ENCODE data around the gene SERPINA9. TPM values are rescaled to one million over a fixed set of nuclear protein-coding genes. Genes with fewer than 3 reads are reported as not detected.
"Not testable (repeated sequence)": the region's sequence is repeated elsewhere in the genome, so short reads cannot be mapped to it uniquely, and the experiment has no call there.

Gene SERPINA9
- polyA plus RNA-seq, 1 donor, result not detected

- peak; percentile 46 for DNase-seq
These were observed 10.2 kb upstream of the SERPINA9 start for GRCh38 chr14:94485944-94486841.

- DNase-seq, result no peak
These were observed 8.5 kb upstream of the SERPINA9 start for GRCh38 chr14:94484481-94484880.

DNA sequence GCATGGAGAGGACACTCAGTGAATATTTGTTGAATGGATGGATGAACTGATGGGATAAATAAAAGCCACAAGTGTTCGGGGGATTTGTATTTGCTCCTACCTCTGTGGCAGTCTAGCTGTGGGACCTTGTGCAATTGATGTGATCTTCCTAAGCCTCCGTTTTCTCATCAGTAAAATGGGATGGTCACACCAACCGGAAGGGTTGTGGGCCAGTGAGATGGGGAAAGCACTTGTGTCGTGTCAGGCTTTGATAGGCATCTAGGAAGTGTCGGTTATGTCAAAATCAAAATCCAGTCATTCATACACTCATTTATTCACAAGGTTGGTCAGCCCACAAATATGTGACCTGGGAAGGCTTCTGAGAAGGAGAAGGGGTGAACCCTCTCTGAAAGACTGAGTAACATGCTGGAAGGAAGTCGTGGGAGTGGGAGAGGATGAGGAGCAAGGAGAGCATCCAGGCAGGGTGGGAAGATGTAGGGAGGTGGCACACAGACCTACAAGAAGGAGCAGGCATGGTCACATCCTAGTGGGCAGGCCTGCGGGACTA lies 7.8 kb upstream of the SERPINA9 start:
- DNase-seq, result no peak

DNA sequence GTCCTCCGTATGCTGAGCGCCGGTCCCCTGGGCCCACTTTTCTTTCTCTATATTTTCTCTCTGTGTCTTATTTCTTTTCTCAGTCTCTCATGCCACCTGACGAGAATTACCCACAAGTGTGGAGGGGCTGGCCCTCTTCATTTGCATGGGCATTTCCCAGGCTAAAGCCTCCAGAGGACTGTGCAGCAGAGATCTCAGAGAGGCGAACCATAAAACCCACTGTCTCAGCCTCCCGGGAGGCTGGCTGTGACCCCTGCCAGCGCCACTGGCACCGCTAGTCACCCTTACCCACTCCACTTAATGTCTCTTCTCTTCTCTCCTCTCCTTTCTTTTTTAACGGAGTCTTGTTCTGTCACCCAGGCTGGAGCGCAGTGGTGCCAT lies 7.1 kb upstream of the SERPINA9 start:
- DNase-seq, result no peak

DNA sequence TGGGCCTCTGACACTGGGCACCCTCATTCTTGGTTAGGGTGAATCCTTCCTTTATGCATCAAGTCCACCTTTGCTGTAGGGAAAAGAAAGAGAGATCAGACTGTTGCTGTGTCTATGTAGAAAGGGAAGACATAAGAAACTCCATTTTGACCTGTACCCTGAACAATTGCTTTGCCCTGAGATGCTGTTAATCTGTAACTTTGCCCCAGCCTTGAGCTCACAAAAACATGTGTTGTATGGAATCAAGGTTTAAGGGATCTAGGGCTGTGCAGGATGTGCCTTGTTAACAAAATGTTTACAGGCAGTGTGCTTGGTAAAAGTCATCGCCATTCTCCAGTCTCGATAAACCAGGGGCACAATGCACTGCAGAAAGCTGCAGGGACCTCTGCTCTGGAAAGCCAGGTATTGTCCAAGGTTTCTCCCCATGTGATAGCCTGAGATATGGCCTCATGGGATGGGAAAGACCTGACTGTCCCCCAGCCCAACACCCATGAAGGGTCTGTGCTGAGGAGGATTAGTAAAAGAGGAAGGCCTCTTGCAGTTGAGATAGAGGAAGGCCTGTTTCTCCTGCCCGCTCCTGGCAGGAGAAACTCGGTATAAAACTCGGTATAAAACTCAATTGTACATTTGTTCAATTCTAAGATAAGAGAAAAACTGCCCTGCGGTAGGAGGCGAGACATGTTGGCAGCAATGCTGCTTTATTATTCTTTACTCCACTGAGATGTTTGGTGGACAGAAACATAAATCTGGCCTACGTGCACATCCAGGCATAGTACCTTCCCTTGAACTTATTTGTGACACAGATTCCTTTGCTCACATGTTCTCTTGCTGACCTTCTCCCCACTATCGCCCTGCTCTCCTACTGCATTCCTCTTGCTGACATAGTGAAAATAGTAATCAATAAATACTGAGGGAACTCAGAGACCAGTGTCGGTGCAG lies 6.4 kb upstream of the SERPINA9 start:
- DNase-seq, result not testable (repeated sequence)

DNA sequence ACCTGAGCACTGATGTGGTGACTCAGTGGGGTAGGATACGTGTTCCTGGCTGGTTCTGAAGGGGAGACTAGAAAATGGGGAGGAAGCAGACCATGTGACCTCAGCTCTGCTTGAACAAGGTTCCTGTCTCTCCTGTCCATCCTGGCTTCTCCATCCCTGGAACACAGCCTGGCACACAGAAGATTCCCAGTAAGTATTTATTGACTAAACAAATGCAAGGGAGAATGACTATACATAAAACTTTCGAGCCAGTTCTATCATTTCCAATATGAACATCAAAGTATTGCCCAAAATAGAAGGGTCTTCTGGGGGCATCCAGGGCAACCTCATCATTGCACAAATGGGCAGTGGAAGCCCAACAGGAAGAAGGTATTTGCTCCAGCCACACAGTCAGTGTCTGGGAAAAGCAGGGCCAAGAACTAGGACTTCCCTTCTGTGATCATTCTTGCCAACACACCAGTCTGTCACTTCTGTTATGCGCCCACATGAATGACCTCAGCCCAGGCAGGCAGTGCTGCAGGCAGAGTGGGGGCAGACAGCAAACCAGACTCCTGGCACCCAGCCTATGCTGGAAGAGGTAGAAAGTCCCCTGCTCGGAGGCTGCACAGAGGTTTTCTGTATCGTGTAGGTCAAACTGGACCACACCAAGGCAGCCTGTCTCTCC lies 5.6 kb upstream of the SERPINA9 start:
- no peak for DNase-seq

GRCh38 chr14:94480809-94481208 lies 4.8 kb upstream of the SERPINA9 start:
- DNase-seq, result peak; percentile 36

GRCh38 chr14:94478420-94478819 lies 2.4 kb upstream of the SERPINA9 start:
- DNase-seq, result no peak

DNA sequence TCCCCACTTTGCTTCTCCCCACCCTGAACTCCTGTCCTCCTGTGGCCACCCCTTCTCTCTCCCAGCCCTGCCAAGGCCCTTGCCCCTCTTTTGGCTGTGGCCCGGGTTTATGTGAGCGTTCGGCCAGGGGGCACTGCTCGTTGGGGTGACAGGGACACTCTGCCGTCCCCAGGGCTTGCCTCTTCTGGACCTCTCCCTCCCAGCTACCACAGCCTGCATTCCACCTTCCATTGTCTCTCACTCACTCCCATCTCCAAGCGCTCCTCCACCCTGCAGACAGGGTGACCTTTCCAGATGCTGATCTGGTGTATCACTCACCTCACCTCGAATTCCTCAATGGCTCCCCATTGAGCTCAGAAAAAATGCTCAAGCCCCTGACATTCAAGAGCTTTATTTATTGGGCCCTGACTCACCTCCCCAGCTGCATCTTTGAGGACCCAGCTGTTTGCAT lies 1.4 kb downstream of the SERPINA9 start:
- DNase-seq, result no peak

DNA sequence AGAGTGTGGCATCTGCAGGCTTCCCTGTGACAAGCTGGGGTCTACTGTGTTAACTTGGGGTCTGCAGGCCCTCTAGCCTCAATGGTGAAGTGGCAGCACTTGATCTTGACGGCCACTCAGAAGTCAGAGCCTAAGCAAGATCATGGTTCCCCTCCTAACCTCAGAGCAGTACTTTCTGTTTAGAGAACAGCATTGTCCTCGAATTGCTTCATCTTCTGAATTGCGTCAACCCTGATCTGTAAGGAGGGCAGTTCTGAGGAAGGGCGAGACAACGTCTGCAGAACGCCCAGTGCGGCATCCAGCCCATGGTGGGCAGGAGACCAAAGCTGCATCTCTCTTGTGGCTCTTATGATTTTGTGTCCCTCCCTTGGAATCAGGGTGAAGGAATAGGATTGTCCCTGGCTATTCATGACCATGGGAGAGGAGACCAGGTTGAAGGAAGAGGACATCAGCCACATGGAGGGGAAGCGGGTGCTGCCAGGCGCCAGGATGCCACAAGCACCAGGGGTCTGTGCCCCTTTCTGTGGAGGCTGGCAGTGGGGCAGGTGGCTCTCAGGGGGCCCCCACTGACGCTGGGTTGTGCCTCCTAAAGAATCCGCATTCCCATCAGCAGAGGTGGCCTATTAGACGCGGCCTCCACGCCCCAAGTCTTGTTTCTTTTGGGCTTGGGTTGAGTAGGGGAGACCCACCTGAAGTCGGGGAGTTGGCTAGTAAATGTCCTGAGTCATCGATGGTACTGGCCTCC lies 2.2 kb downstream of the SERPINA9 start:
- DNase-seq, result no peak

GRCh38 chr14:94472842-94473241 lies 3.2 kb downstream of the SERPINA9 start:
- no peak for DNase-seq

DNA sequence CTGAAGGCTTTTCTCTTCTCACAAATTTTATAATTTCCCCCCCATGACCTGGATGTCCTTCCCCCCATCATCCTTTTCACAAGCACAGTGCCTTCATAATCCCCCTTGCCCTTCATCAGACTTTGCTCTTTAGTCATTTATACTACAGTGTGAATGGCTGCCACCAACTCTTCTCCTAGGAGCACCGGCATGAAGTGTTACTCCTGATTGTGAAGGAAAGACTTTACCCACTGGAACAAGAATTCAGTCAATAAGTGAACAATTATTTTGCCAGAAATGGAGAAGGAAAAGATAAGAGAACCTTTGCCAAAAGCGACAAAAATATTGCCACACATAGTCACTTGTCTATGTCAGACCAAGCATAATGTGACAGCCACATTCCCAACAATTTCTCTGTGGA lies 5.0 kb downstream of the SERPINA9 start:
- no peak for DNase-seq

GRCh38 chr14:94470311-94470710 lies 5.7 kb downstream of the SERPINA9 start:
- no peak for DNase-seq

GRCh38 chr14:94469261-94469660 lies 6.7 kb downstream of the SERPINA9 start:
- DNase-seq, result no peak

GRCh38 chr14:94467728-94468520 lies 8.1 kb downstream of the SERPINA9 start:
- no peak for DNase-seq

DNA sequence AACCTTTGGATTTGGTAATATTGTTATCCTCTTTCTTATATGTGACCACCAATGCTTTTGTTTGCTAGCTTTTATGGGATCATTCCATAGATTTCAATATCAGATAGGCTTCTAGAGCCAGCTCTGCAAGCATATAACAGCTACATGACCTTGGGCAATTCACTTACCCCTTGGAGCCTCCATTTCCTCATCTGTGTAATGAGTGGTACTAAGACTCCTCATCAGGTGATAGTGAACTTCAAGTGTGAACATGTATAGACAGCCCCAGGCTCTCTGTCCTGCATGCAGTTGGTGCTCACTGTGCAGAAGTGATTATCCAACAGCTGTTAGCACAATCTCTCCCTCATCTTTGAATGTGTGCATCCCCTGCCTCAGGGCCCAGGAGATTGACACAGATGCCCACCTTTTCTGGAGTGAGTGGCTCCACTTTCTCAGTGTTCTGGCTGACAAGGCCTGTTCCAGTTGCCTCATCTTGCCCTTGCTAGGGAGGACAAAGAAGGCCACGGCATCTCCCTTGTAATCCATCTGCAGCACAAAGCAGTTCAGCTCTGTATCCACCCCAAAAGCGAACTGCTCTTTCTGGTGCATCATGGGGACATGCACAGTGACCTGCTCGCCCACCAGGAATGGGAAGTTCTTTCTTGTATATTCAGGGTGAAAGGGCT lies 9.2 kb downstream of the SERPINA9 start:
- no peak for DNase-seq

- no peak for DNase-seq
These were observed 11.0 kb downstream of the SERPINA9 start for GRCh38 chr14:94465042-94465441.

- no peak for DNase-seq
These were observed 11.7 kb downstream of the SERPINA9 start for GRCh38 chr14:94464290-94464689.

GRCh38 chr14:94462763-94463572 lies 13.0 kb downstream of the SERPINA9 start:
- DNase-seq, result no peak
